Keratinocyte (primary cell): ENCODE data around the gene BBS9. TPM values are rescaled to one million over a fixed set of nuclear protein-coding genes. Genes with fewer than 3 reads are reported as not detected.

ENCODE experiments used
- DNase-seq: peaks from one replicate; pipeline ENCODE4 v3.0.0-alpha.2; 2011; ENCODE audit warnings: low read depth, missing footprints, low spot score
- FAIRE-seq: peaks from 2 replicates; lab custom pipeline; 2011; peaks lifted over from hg19 to GRCh38; lab: Jason Lieb, UNC
- H2AFZ ChIP-seq: 2 replicates; pipeline ENCODE4 v1.6.0; 2012; ENCODE audit warnings: low read length, control low read depth, inconsistent platforms; ENCODE audit not compliant: control insufficient read depth
- H3K27ac ChIP-seq: 2 replicates; pipeline ENCODE4 v1.5.1; 2011; ENCODE audit warnings: low read length; ENCODE audit not compliant: control insufficient read depth, insufficient read depth
- H3K27me3 ChIP-seq: 3 replicates; pipeline ENCODE4 v1.6.0; 2011; ENCODE audit warnings: low read length; ENCODE audit not compliant: control insufficient read depth, insufficient read depth; ENCODE audit errors: extremely low read depth
- H3K36me3 ChIP-seq, 2 experiments: 2 replicates in 1 of 2; 3 replicates in 1 of 2; pipeline ENCODE4 v1.5.1; 2011; ENCODE audit warnings: low read length in 2 of 2, mild to moderate bottlenecking in 1 of 2; ENCODE audit not compliant: control insufficient read depth in 2 of 2, insufficient read depth in 2 of 2; ENCODE audit errors: extremely low read depth in 1 of 2
- H3K4me1 ChIP-seq: 3 replicates; pipeline ENCODE4 v1.5.1; 2011; ENCODE audit warnings: low read length; ENCODE audit not compliant: control insufficient read depth, insufficient read depth; ENCODE audit errors: extremely low read depth
- H3K4me2 ChIP-seq: 3 replicates; pipeline ENCODE4 v1.6.0; 2011; ENCODE audit warnings: low read depth, low read length; ENCODE audit not compliant: control insufficient read depth, insufficient read depth; ENCODE audit errors: extremely low read depth
- H3K4me3 ChIP-seq, 3 experiments: fragments of 200-600 bp in 1 of 3; sonication (generic) in 1 of 3; 2 replicates in 2 of 3; 3 replicates in 1 of 3; pipeline ENCODE4 v1.5.1; 2011 to 2016; ENCODE audit warnings: low read length in 3 of 3, mild to moderate bottlenecking in 3 of 3, control low read depth in 2 of 3, inconsistent platforms in 1 of 3, low read depth in 1 of 3, mixed read lengths in 1 of 3, mixed run types in 1 of 3, moderate library complexity in 1 of 3; ENCODE audit not compliant: control insufficient read depth in 2 of 3, insufficient read depth in 2 of 3; ENCODE audit errors: extremely low read depth in 1 of 3
- H3K79me2 ChIP-seq: 2 replicates; pipeline ENCODE4 v1.6.0; 2012; ENCODE audit warnings: low read length; ENCODE audit not compliant: control insufficient read depth, insufficient read depth
- H3K9ac ChIP-seq: 3 replicates; pipeline ENCODE4 v1.6.0; 2011; ENCODE audit warnings: low read length; ENCODE audit not compliant: control insufficient read depth, insufficient read depth; ENCODE audit errors: extremely low read depth
- H3K9me1 ChIP-seq: 3 replicates; pipeline ENCODE4 v1.6.0; 2011; ENCODE audit warnings: low read length; ENCODE audit not compliant: control insufficient read depth, insufficient read depth; ENCODE audit errors: extremely low read depth
- H3K9me3 ChIP-seq: 2 replicates; pipeline ENCODE4 v1.5.1; 2012; ENCODE audit warnings: low read depth, low read length; ENCODE audit not compliant: control insufficient read depth
- H4K20me1 ChIP-seq: 3 replicates; pipeline ENCODE4 v1.6.0; 2011; ENCODE audit warnings: low read length; ENCODE audit not compliant: control insufficient read depth, insufficient read depth; ENCODE audit errors: extremely low read depth
- EZH2 ChIP-seq: IDR thresholded peaks from one replicate; pipeline ENCODE4 v1.6.1; 2012; ENCODE audit warnings: inconsistent platforms, mild to moderate bottlenecking, low read length, moderate library complexity
- dilution Hi-C: fragments of 300-500 bp; cut with MboI; formaldehyde crosslinking; loops from one replicate; pipeline ENCODE4 v1.7.0; 2020; ENCODE audit warnings: low sequenced_read_pairs; ENCODE audit not compliant: extremely low pct_ligation_motif_present
- polyA plus RNA-seq, 5 experiments: library from polyadenylated mRNA; depleted of rRNA in 3 of 5; stranded (reverse) in 3 of 5; stranded (forward) in 1 of 5; unstranded in 1 of 5; fragments of >200 nt; gene quantifications; 1 replicate in 1 of 5; 2 replicates in 3 of 5; 3 replicates in 1 of 5; pipeline versions ENCODE4 v1.2.1 to v1.2.3, GENCODE V29; 2011 to 2012; ENCODE audit warnings: missing spikeins in 2 of 5, low read depth in 1 of 5, low replicate concordance in 1 of 5
- TF ChIP-seq, protein P1 (sequence below), 3 experiments: IDR thresholded peaks in 1 of 3; conservative IDR thresholded peaks in 1 of 3; optimal IDR thresholded peaks in 1 of 3; 2 replicates in 2 of 3; 3 replicates in 1 of 3; pipeline versions ENCODE3 to v1.5.1; 2011; ENCODE audit warnings: low read length in 3 of 3, mild to moderate bottlenecking in 3 of 3, moderate library complexity in 2 of 3, control low read depth in 1 of 3, inconsistent platforms in 1 of 3; ENCODE audit not compliant: insufficient read depth in 2 of 3; ENCODE audit errors: extremely low read depth in 1 of 3

Gene BBS9
- polyA plus RNA-seq, 1 donor (not counting 4 experiments of a cell fraction or from before 2014, with no cell fraction given), result 7.6 TPM

DNA sequence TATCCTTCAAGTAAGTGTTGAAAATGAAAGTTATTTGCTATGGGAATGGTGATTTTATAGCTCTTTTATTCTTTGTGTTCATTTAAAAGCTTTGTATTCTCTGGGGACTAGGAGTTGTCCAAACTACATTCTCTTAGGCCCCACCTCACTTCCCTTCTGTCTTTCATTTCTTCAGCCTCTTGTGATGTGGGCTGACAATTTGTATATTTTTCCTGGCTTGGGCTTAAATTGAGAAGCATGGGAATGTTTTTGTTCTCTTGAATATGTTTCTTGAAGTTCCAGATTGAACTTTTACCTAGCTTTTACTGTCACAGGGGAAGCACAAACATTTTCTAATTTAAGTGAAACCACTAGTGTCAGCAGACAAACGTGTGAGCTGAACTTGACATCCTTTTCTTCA is 27.9 kb downstream of the BBS9 start:
- H3K9ac ChIP-seq, result no peak overlapping the region
- no peaks in the 10 kb centered on the region for H3K9me1 ChIP-seq
- no peak overlapping the region for H3K4me2 ChIP-seq
- no peaks in the 10 kb centered on the region for H4K20me1 ChIP-seq
- H3K36me3 ChIP-seq, result no peaks in the 10 kb centered on the region
- H3K4me1 ChIP-seq, result no peaks in the 10 kb centered on the region
- dilution Hi-C loops, result no loop called here
- no peak overlapping the region for H3K4me3 ChIP-seq
- DNase-seq (no peak), FAIRE-seq (no peak)
- H3K27ac ChIP-seq, result no peak overlapping the region
- no peaks in the 10 kb centered on the region for H3K27me3 ChIP-seq
- no peak overlapping the region for H2AFZ ChIP-seq
- H3K9me3 ChIP-seq, result no peaks in the 10 kb centered on the region
- TF ChIP-seq EZH2, result no peak
- no peaks in the 10 kb centered on the region for H3K79me2 ChIP-seq

DNA sequence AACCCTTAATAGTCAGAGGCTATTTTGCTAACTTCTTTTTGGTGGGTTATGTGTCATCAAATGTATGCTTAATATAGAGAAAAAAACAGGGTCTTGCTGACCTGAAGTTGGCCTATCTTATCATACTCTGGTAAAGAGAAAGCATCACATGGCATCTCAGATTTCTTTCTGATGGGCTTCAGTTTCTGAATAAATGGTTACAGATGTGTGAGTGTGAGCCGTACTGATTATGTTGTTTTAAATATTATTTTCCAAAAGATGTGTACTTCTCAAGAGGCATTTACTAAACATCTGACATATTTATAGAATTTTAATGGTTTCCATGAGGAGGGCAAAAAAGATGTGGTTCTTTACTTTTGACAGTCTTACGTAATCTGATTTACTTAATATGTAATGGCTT is 28.4 kb downstream of the BBS9 start:
- Histone ChIP-seq H3K27ac (no peak overlapping the region), H3K4me1 (no peaks in the 10 kb centered on the region), H3K27me3 (no peaks in the 10 kb centered on the region), H3K4me3 (no peak overlapping the region), H3K36me3 (no peaks in the 10 kb centered on the region), H3K79me2 (no peaks in the 10 kb centered on the region), H3K9me1 (no peaks in the 10 kb centered on the region), H2AFZ (no peak overlapping the region), H3K9me3 (no peaks in the 10 kb centered on the region), H3K4me2 (no peak overlapping the region), H3K9ac (no peak overlapping the region), H4K20me1 (no peaks in the 10 kb centered on the region)
- TF ChIP-seq, protein P1, sequence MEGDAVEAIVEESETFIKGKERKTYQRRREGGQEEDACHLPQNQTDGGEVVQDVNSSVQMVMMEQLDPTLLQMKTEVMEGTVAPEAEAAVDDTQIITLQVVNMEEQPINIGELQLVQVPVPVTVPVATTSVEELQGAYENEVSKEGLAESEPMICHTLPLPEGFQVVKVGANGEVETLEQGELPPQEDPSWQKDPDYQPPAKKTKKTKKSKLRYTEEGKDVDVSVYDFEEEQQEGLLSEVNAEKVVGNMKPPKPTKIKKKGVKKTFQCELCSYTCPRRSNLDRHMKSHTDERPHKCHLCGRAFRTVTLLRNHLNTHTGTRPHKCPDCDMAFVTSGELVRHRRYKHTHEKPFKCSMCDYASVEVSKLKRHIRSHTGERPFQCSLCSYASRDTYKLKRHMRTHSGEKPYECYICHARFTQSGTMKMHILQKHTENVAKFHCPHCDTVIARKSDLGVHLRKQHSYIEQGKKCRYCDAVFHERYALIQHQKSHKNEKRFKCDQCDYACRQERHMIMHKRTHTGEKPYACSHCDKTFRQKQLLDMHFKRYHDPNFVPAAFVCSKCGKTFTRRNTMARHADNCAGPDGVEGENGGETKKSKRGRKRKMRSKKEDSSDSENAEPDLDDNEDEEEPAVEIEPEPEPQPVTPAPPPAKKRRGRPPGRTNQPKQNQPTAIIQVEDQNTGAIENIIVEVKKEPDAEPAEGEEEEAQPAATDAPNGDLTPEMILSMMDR (optimal IDR thresholded peaks at IDR 0.05 in 1 of 3, IDR thresholded peaks at IDR 0.05 in 1 of 3, conservative IDR thresholded peaks at IDR 0.05 in 1 of 3; ENCODE audit: extremely low read depth in 1 of 3, insufficient read depth in 2 of 3, low read length in 3 of 3), result no peak
- no peak for TF ChIP-seq EZH2
- dilution Hi-C loops, result no loop called here
- FAIRE-seq, result no peak
- no peak for DNase-seq

DNA sequence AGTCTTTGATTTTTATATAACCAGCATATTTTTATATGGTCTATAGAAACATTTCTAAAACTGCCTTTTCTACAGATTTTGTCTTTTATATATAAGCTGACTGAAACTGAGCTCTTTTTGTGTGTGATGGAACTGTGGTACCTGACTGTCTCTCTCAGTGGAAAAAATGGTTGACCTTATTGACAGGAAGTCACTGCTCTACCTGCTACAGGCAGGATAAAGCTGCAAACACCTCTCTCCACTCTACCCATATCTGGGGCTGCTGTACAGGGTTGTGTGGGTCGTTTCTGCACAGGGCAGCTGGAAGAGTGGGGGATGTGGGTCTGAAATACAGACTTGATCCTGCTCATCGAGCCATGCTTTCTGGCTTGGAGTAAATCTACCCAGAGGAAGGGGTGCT is 48.5 kb downstream of the BBS9 start:
- dilution Hi-C loops, result no loop called here
- Histone ChIP-seq H4K20me1 (no peaks in the 10 kb centered on the region), H3K27me3 (no peaks in the 10 kb centered on the region), H3K4me1 (no peaks in the 10 kb centered on the region), H3K4me2 (no peak overlapping the region), H3K9ac (no peak overlapping the region), H3K27ac (no peak overlapping the region), H3K4me3 (no peak overlapping the region), H3K36me3 (no peaks in the 10 kb centered on the region), H3K9me1 (no peaks in the 10 kb centered on the region), H3K79me2 (no peaks in the 10 kb centered on the region), H3K9me3 (no peaks in the 10 kb centered on the region), H2AFZ (no peak overlapping the region)
- FAIRE-seq (no peak), DNase-seq (no peak)
- TF ChIP-seq, protein P1 (optimal IDR thresholded peaks at IDR 0.05 in 1 of 3, IDR thresholded peaks at IDR 0.05 in 1 of 3, conservative IDR thresholded peaks at IDR 0.05 in 1 of 3; ENCODE audit: extremely low read depth in 1 of 3, insufficient read depth in 2 of 3, low read length in 3 of 3), result no peak
- no peak for TF ChIP-seq EZH2
